GOT3 (cell line): ENCODE measurements around the gene POLQ.
A peak's percentile ranks its signal among the peaks of the same experiment; 100 is the strongest.
"Not testable (repeated sequence)": the region's sequence is repeated elsewhere in the genome, so short reads cannot be mapped to it uniquely, and the experiment has no call there.

Experiments
- DNase-seq: peaks from one replicate; lab custom pipeline; 2025; ENCODE audit warnings: mixed read lengths; lab: John Stamatoyannopoulos, UW

Gene POLQ

GRCh38 chr3:121545574-121546455 lies at the start of gene POLQ:
Gene POLQ, minus strand, starts transcription at chr3:121545988. Its CDS starts 111 bp downstream, at chr3:121545877.
- DNase-seq: peak; percentile 35

DNA sequence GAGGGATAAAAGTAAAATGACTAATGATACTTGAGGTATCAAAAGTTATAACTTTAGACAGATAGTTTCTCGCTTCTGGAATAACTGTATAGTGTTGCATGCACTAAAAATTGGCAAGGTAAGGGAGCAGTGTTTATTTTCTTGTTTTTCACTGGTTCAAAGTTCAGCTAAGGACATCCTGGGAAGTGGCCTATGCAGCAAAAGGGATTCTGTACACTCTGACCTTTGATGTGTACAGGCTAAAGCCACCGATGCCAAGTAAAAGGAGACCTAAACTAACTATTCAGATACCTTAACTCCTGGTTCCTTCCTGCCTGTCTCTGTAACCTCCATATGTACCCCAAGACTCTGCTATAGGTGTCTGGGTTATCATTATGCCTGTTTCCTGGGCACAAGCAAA lies 49.1 kb upstream of the POLQ start:
- DNase-seq: no peak

DNA sequence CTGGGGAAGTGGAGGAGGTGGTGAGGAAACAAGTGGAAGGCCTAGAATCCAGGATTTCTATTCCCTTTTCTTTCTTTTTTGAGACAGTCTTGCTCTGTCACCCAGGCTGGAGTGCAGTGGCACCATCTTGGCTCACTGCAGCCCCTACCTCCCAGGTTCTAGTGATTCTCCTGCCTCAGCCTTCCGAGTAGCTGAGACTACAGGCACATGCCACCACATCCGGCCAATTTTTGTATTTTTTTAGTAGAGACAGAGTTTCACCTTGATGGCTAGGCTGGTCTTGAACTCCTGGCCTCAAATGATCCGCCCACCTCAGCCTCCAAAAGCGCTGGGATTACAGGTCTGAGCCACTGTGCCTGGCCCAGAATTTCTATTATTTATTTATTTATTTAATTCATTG lies 48.0 kb upstream of the POLQ start:
- DNase-seq: not testable (repeated sequence)

GRCh38 chr3:121592856-121593702 lies 47.3 kb upstream of the POLQ start, which contains the start of gene FBXO40:
Gene FBXO40, plus strand, starts transcription at chr3:121593379. Its CDS starts 27,197 bp downstream, at chr3:121620576.
- DNase-seq: no peak

DNA sequence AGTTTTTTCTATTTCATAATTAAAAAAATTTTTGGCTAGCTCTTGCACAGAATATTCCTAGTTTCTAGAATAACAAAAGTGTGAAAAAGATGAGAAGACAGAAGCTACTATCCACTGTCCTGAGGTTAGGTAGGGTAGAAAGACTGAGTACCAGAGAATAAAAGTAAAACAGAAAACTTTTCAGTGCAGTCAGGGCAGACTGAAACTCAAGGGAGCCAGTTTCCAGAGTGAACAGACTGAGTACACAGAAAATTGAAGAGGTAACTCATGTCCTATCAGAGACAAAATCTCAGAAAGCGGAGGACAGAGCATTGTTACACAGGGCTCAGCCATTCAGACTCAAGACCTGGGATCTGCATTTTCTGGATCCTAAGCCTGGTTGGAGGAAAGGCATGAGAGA lies 38.6 kb upstream of the POLQ start:
- no peak for DNase-seq

DNA sequence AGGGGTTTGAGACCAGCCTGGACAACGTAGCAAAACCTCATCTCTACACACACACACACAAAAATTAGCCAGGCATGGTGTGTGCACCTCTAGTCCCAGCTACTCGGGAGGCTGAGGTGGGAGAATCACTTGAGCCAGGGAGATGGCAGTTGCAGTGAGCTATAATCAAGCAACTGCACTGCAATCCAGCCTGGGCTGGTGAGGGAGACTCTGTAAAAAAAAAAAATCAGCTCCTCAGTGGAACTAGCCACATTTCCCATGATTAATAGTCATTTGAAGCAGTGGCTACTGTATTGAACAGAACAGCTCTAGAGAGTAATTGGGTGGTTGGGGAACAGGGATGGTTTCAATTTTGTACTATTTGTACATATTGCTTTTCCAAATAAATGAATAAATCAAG lies 35.9 kb upstream of the POLQ start:
- no peak for DNase-seq

- DNase-seq: no peak
Observed at GRCh38 chr3:121574449-121574848, 28.7 kb upstream of the POLQ start.

GRCh38 chr3:121567649-121568048 lies 21.9 kb upstream of the POLQ start, which contains the start of gene ARGFX:
Gene ARGFX, plus strand, starts transcription at chr3:121567949. Its CDS starts 2,765 bp downstream, at chr3:121570714.
- DNase-seq: no peak

GRCh38 chr3:121566773-121567172 lies 21.0 kb upstream of the POLQ start:
- no peak for DNase-seq

GRCh38 chr3:121562148-121562547 lies 16.4 kb upstream of the POLQ start:
- no peak for DNase-seq

DNA sequence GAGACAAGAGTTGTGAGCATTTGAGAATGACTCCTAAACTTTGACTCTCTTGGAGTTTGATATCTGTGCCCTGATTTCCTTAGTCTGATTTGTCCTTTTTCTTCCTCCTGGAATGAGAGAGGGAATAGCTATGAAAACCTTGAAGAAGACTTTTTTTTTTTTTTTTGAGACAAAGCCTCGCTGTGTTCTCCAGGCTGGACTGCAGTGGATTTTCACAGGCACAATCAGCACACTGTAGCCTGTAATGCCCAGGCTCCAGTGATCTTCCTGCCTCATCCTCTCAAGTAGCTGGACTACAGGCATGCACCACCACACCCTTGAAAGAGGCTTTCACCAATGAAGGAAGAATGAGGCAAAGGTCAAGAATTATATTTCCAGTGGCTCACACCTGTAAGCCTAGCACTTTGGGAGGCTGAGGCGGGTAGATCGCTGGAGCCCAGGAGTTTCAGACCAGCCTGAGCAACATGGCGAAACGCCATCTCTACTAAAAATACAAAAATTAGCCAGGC lies 11.7 kb upstream of the POLQ start:
- DNase-seq: no peak

DNA sequence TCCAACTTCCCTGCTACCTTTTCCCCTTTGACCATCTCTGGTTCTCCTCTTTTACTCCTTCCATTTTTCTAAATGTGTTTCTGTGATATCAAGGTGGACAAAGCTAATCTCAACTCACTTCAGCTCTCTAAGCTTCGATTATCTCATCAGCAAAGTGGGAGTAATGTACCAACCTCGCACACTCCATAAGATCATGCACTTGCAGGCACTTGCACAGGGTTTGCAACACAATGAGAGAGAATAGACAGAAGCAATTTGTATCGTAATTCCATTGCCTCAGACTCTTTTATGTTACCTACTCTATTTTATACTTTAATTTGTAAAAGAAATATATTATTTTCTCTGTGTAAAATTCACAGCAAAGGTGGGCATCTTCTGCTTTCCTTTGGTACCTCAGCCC lies 7.0 kb upstream of the POLQ start:
- DNase-seq: no peak

DNA sequence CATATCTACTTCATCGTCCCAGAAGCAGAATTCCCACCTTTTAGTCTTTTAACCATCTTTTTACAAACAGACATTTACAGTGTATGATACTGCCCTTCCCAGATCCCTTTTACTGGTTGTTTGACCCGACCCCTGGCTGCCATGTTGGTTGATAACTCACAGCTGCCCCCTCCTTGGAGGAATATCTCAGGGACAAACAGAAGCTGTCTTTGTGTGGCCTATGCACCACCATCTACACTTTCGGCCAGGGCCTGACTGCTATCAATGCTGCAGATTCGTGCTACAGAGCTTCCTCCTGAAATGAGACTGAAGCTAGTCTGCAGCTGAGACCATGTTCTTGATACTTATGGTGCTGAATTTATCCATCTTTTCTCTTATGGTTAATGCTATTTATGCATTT lies 6.6 kb upstream of the POLQ start:
- no peak for DNase-seq

- no peak for DNase-seq
Observed at GRCh38 chr3:121545049-121545573, 677 bp downstream of the POLQ start.

DNA sequence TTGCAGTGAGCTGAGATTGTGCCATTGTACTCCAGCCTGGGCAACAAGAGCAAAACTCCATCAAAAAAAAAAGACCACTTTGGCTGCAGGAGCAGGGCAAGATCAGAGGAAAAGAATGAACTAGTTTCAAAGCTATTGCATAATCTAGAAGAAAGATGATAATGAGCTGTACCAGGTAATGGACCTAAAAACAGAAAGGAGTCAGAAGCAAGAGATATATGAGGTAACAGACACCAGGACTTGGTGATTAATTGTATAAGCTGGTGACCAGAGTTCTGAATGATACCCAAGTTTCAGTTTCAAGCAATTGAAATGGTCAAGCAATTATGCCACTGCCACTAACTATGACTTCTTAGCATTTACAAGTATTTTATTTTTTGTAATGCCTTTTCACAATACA lies 2.9 kb downstream of the POLQ start:
- no peak for DNase-seq

DNA sequence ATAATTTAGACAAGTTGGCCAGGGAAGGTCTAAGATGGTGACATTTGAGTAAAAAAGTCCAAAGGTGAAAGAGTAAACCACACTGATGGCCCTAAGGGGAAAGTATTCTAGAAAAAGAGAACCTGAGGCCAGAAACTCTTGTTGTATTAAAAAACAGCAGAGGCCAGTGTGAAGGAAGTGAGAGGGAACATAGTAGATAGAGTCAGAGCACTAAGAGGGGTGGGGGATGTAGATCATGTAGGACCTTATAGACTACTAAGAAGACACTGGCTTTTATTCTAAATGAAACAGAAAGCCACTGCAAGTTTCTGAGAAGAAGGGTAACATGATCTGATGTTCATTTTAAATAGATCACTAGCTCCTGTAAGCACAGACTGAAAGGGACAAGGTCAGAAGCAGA lies 14.5 kb downstream of the POLQ start:
- no peak for DNase-seq

DNA sequence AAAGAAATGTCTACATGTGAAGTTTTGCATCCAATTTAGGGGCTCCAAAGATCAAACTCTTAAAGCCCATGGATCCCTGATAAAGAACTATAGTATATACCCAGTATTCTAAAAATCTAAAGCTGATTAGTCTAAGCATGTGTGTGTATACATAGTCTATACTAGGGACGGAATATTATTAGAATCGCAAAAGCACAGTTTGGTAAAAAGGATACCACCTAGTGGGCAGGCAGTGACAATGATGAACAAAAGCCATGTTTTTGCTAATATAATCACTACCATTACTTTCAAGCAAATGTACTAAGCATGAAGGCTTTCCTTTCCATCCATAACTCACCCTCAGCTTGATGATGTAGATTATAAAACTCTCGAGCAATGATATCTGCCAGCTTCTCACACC lies 16.5 kb downstream of the POLQ start:
- DNase-seq: no peak

DNA sequence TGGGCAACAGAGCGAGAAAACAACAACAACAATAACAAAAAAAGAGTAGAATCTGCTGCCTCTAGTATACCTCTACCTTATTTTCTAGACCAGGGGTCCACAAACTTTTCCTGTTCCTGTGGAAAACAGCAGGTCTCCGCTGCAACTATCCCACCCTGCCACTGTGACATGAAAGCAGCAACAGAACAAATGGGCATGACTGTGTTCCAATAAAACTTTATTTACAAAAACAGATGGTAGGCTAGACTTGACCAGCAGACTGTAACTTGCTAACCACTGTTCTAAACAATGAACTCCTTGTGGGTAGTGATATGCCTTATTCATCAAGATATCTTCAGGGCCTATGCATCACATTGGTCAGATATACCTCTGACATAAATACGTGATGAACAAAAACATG lies 25.3 kb downstream of the POLQ start:
- no peak for DNase-seq

GRCh38 chr3:121517953-121518655 lies 27.7 kb downstream of the POLQ start:
- no peak for DNase-seq

DNA sequence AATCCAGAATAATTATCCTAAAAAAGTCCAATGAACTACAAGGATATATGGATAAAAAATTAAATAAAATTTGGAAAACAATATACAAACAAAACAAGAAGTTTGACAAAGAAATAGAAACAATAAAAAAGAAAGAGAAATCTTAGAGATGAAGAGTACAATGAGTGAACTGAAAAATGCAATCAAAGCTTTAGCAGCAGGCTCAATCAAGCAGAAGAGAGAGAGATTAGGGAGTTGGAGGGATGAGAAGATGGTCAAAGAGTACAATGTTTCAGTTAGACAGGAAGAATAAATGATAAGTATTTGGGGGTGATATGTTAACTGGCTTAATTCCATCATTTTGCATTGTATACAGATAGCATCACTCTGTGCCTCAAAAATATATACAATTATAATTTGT lies 29.9 kb downstream of the POLQ start:
- no peak for DNase-seq

DNA sequence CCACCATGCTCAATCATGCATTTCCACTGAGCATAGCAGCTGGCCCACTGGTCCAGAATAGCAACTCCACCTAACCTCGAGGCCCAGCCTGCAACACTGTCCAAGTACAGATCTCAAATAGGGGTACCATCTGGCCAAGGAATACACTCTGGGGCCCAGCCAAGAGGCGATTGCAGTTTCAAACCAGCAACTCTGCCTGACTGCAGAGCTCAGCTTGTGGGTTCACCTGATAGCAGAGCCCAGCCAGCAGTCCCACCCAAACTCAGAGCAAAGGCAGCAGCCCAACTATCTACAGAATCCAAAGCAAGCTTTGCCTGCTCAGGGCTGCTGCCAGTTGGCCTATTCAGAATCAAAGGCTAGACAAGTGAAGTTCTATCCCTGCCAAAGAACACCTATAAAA lies 30.5 kb downstream of the POLQ start:
- no peak for DNase-seq

DNA sequence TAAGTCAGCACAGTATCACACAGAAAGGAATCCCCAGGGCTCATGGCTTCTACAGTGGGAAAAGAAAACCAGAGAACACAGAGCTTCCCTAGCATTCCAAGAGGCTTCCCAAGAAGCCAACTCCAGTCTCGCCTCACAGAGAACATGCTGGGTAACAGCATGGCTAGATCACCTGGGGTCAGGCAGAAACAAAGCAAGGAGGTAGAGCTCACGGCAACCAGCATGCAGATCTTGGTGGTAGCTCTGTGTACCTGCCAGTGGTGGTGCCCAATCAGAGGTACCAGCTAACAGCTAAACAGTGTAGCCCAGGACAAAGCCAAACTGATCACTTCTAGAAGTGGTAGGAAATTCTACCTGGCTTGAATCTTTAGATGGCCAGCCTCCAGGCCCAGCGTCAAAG lies 31.3 kb downstream of the POLQ start:
- no peak for DNase-seq
